A673 (cell line): ENCODE measurements around the gene RANBP3L.

Experiments used
- CTCF ChIP-seq: fragments of 300-800, 200-600 bp; sonication (generic); conservative IDR thresholded peaks from 2 replicates; pipeline ENCODE4 v1.5.1; 2017; ENCODE audit warnings: low read depth, mild to moderate bottlenecking, antibody characterized with exemption, low read length, moderate library complexity, mixed read lengths
- EZH2 ChIP-seq: fragments of 200-600 bp; sonication (generic); IDR thresholded peaks from 2 replicates; pipeline ENCODE4 v1.6.1; 2017; ENCODE audit warnings: borderline replicate concordance, low read depth, mild to moderate bottlenecking, mixed read lengths, antibody characterized with exemption, low read length; ENCODE audit not compliant: poor library complexity, severe bottlenecking

GRCh38 chr5:36273809-36274526, 27.7 kb downstream of the RANBP3L start:
- TF ChIP-seq CTCF (no peak), EZH2 (no peak)
